Measurements from ENCODE around the gene ATP13A5.

The ATP13A5 gene

DNA sequence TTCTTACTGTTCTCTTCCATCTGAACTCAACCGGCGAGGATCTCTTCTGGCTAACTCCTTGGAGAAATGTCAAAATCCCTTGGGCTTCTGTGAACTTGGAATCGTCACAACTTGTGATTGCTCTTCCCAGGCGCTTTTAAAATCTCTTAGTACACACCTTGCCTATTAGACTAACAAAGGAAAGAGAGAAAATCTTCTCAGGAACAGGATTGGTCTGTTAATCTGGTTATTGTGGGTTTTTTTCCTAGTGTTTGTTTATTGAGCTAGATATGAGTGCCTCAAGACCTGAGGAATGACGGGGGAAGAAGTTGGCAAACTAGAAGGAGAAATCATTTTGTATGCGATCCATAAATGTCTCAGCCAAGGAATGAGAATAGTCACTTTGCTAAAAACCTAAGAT lies at the start of gene ATP13A5:
Gene ATP13A5 (minus strand): TSS at position 48 of the 400 bp plus-strand sequence. CDS start 28 bp downstream, at position 20.
- no peak for DNase-seq

GRCh38 chr3:193418576-193419373 lies 40.2 kb upstream of the ATP13A5 start:
- no peak for DNase-seq

- DNase-seq: no peak
These were observed 38.1 kb upstream of the ATP13A5 start for GRCh38 chr3:193416629-193417028.

DNA sequence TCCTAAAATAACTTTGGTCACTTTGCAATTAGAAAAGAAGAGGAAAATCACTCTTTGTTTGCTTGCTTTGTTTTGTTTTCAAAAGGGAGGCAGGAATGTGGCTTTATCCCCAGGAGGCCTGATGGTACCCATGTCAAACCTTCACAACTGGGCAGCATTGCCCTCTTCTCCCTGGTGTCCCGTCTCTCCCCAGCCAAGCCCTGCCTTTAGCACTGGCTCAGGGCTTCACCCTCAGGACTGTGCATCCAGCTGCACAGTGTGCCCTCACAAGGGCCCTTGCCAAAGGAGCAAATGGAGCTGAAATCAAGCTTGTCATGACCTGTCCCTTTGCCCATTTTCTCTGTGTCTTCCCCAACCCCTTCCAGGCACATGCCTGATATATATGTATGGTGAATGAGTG lies 29.1 kb upstream of the ATP13A5 start:
- DNase-seq: no peak

DNA sequence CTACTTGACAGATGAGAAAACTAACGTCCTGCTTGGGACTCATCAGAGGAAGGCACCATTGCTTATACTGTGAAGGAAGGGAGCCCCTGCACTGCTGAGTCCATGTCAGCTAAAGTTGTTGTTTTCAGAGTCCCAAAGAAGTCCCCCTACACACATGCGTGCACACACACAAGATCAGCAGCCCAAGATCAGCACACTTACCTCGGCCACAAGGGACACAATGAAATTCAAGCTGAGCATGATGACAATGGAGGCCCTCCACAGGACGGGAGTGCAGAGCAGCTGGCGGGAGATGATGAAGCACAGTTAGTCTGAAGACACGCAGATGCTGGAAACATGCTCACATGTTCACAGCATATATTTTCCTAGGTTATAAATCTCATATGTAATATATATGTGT lies 28.6 kb upstream of the ATP13A5 start:
- DNase-seq: no peak

DNA sequence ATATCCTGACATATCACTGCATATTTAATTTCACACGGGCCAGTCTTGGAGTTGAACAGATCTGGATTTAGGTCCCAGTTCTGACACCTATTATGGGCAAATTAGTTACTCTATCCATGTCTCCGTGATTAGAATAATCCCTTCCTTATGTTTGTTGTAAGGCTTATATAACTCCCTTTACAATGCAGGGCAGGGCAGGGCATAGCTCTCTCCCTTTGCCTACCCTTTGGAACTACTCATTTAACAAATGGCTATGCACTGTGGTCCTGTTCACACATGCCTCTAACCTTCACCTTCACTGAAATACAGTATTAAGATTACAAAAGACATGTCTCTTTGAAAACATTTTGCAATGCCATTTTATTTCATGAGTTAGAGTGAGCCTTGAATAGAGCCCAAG lies 24.8 kb upstream of the ATP13A5 start:
- DNase-seq: no peak

DNA sequence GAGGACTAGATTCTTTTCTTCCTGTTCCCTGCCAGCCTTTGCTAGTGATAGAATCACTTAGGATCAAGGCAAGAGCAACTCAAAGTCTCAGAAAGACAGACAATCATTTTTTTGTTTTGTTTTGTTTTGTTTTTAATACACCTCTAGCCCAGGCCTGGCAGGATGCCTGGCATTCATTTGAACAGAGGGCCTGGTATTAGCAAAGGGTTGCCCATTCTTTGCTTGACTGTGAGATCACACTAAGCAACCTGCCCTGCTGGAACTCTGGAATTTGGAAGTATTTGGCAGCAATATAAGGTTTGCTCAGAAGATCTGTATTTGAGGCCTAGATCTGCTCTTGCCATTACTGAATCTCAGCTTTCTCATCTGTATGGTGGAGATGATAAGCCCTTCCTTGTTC lies 21.8 kb upstream of the ATP13A5 start:
- DNase-seq: no peak

- no peak for DNase-seq
These were observed 18.1 kb upstream of the ATP13A5 start for GRCh38 chr3:193396451-193397244.

- DNase-seq: no peak
These were observed 13.3 kb upstream of the ATP13A5 start for GRCh38 chr3:193391902-193392301.

DNA sequence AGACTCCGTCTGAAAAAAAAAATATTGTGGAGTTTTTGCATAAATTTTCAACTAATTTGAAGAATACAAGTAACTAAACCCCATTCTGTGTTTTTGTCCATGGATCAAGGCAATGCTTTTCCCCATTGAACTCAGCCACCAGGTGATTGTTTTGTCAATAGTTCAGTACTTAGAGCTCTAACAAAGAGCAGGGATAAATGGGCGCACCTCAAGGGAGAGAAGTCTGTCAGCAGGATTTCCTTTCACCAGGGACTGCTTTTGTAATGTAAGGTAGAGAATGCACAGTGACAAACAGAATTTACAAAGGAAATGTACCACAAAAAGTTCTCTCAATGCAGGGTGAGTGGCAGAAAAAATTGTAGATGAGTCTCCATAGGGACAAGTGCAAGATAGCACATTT lies 10.8 kb upstream of the ATP13A5 start:
- DNase-seq: no peak

- no peak for DNase-seq
These were observed 9.8 kb upstream of the ATP13A5 start for GRCh38 chr3:193388361-193388760.

DNA sequence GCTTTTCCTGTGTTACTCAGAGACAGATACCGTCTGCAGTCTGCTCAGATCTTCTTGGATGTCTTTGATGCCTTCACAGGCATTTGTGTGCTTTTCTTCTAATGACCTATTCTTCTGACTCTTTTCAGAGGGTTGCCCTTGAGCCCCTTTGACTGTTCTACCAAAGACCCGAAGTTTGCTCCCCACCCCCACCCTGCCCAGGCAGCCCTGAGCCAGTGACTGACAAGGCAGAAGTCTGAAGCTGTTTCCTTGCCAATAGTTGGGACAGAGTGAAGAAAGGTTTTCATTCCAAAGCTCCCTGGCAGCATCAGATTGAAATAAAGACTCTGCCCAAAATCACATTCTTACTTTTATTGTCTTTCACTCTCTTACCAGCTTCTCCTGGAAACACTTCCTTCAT lies 9.0 kb upstream of the ATP13A5 start:
- DNase-seq: no peak

DNA sequence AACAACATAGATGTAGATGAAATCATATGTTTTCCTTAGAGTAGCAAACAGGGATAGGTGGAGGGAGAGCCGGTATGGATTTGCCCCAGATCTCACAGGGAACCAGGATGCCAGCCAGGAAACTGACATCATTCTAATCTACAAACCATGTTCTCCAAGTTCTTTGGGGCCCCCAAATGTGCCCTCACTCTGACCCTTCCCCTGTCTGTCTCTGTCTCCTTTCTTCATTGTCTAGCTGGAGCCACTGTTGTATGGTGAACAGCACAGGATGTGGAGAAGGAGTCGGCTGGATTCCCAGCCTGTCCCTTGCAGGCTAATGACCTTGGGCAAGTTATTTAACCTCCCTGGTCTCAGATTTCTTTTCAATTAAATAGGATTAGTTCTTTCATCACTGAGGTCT lies 962 bp downstream of the ATP13A5 start:
- no peak for DNase-seq

DNA sequence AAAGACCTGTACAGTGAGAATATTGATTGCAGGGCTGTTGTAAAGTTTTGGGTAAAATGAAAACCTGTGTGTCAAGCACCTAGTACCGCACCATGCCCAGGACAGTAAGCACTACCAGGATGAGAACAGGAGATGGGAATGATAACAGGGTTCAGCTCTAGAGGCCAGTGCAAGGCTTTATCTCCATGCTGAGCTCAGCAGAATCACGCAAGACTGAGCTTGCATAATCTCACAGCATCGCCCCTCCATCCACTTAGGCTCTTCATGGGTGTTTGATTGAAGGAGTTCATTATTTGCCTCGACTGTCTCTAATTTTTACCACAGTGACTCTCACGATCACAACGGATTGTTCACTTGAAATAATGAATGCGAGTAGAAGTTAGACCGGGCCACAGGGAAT lies 2.9 kb downstream of the ATP13A5 start:
- DNase-seq: no peak

DNA sequence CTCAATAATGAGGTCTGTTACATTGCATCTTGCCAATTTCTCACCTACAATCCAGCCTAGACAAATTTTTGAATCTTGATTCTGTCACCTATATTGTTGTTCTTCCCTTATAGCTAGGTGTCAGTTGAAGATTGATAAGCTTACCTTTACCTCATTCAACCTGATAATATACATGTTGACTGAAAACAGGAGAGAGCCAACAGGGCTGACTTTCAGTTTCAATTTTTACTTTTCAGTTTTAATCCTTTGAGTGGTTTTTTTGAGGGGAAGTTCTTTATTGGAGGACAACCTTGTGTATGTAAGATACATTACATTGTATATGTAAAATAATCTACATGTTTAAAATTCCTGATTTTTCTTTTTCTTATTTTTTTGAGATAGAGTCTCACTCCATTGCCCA lies 5.8 kb downstream of the ATP13A5 start:
- no peak for DNase-seq

DNA sequence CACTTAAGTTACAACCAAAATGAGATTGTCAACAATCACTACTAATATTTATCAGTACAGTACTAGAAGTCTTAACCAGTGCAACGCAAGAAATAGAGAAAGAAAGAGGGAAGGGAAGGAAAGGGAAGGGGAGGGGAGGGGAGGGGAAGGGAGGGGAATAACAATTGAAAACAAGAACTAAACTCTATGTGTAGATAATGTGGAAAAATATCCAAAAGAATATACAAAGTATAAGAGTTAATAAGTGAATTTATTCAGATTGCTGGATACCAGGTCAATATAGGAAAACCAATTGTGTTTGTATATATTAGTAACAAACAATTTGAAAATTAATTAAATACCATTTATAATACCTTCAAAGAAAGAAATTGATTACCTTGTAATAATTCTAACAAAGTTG lies 10.7 kb downstream of the ATP13A5 start:
- DNase-seq: no peak

DNA sequence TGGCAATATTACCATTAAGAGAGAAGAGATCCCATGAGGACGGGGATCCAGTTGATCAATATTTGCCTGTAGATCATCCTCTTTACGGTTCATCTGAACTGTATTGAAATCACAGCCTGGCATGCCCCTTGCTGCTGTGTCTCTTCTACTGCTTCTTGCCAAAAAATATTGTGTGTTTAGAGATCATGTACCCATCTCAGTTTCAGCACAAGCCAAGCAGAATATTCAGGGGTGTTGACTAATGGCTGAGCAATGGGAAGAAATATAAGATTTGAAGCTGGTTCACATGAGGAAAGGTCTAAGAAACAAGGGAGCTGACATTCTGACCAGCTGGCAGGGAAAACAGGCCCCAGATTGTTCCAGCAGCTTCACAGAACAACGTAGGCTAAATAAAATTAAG lies 21.3 kb downstream of the ATP13A5 start:
- DNase-seq: no peak

GRCh38 chr3:193354423-193354822 lies 24.1 kb downstream of the ATP13A5 start:
- DNase-seq: no peak

- no peak for DNase-seq
These were observed 27.8 kb downstream of the ATP13A5 start for GRCh38 chr3:193350744-193351143.

DNA sequence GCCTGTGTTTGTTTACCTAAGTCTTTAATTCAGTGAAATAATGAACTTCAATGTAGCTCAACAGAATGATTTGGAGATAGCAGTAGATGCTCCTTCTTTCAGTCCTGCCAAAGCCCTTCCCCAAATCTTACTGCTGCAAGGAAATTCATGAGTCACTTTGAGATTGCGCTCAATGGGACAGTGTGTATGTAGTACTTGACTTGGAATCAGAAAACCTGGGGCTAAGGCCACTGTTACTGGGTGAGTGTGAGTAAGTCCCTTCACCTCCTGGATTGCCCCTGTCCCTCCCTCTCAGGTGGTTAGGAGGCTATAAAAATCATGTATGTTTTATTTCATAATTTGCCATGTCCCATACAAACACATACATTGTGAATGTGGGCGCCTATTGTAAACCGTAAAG lies 29.9 kb downstream of the ATP13A5 start:
- DNase-seq: no peak

- DNase-seq: no peak
These were observed 30.7 kb downstream of the ATP13A5 start for GRCh38 chr3:193347521-193348501.

GRCh38 chr3:193346259-193346658 lies 32.3 kb downstream of the ATP13A5 start:
- no peak for DNase-seq

DNA sequence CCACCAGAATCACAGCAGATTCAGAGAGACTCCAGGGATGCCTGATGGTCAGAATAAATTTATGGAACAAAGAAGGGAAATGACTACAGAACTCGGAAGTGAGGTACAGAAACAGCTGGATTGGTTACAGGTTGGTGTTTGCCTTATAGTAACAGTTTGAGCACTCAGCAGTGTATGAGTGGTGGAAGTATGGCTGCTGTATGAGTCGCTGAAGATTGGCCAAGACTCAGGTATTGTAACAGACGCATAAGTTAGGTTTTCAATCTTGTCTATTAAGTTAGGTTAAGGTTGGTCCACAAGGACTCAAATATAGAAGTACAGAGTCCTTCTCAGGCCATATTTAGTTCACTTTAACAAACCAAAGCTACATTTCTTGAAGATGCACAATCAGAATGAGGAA lies 33.1 kb downstream of the ATP13A5 start:
- DNase-seq: no peak
